ENCODE measurements around the gene HTRA1.

Gene HTRA1

DNA sequence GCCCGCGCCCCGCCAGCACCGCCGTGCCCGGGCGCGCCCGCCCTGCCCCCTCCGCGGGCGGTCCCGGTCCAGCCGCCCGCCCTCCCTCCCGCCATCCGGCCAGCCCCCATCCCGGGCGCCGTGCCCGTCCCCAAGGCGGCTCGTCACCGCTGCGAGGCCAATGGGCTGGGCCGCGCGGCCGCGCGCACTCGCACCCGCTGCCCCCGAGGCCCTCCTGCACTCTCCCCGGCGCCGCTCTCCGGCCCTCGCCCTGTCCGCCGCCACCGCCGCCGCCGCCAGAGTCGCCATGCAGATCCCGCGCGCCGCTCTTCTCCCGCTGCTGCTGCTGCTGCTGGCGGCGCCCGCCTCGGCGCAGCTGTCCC is at the start of gene HTRA1:
Gene HTRA1 (plus strand): TSS at position 187 of the 362 bp plus-strand sequence. CDS start 100 bp downstream, at position 287.
- peak; percentile 70 for DNase-seq (ENCODE audit: low read depth)
- peak within 1 kb of the TSS; percentile 72 for H3K4me3 ChIP-seq (replicated peaks; ENCODE audit: low read depth, low read length)
- no peak for TF ChIP-seq CTCF (IDR thresholded peaks at IDR 0.05; ENCODE audit: low read length, missing control alignments)

DNA sequence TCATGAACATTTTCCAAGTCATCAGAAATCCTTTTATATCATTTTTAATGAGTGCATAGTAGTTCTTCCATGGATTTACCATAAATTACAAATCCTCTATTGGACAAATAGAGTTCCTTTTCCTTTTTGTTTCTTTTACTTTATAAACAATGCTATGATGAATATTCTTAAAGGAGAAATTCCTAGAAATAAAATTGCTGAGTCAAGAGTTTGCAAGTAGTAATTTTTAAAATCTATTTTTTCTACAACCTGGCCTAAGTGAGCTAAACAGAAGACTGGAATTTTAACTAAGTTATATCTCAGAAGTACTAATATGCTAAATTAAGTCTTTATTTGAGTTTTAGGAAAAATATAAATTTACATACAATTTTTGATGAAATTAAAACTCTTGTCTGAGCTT is 48.0 kb upstream of the HTRA1 start:
- no peak overlapping the region for H3K4me3 ChIP-seq (replicated peaks; ENCODE audit: low read depth, low read length)
- TF ChIP-seq CTCF (IDR thresholded peaks at IDR 0.05; ENCODE audit: low read length, missing control alignments), result no peak
- no peak for DNase-seq (ENCODE audit: low read depth)

GRCh38 chr10:122417667-122418066 is 43.7 kb upstream of the HTRA1 start:
- no peak overlapping the region for H3K4me3 ChIP-seq (replicated peaks; ENCODE audit: low read depth, low read length)
- peak; percentile 64 for DNase-seq (ENCODE audit: low read depth)
- TF ChIP-seq CTCF (IDR thresholded peaks at IDR 0.05; ENCODE audit: low read length, missing control alignments), result no peak

DNA sequence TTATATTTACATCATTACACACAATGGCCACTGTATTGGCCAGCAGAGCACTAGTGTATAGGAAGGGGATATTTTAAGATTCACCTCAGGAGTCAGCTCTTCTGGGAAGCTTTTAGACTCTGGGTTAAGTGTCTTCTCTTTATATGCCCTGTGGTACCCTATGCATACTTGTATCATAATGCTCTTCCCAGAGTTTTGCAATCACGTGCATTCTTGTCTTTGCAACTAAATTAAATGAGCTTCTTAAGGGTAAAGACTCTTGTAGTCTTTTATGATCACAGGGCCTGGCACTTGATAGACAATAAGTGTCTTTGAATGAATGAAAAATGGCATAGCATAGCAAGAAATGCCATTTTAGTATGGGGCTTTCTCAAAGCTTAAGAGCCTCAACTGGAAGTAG is 42.3 kb upstream of the HTRA1 start:
- H3K4me3 ChIP-seq (replicated peaks; ENCODE audit: low read depth, low read length), result no peak overlapping the region
- no peak for DNase-seq (ENCODE audit: low read depth)
- no peak for TF ChIP-seq CTCF (IDR thresholded peaks at IDR 0.05; ENCODE audit: low read length, missing control alignments)

GRCh38 chr10:122419876-122420623 is 41.3 kb upstream of the HTRA1 start:
- DNase-seq (ENCODE audit: low read depth), result peak; percentile 82

DNA sequence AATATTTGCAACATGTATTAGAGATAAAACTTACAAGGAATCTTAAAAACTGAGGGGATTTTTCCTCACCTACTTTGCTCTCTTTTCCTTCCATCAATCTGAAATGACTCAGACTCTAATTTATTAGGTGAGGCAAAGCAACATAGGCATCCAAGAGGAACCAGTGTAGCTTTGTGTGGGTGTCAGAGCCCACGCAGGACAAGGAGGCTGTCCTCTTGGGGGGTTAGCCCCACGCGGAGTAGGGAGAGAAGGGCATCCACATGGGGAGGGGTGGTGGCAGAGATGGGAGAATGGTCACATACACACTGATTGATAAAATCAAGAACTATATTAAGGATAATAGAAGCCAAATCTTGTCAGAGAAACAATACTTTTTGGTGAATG is 40.7 kb upstream of the HTRA1 start:
- H3K4me3 ChIP-seq (replicated peaks; ENCODE audit: low read depth, low read length), result no peak overlapping the region
- no peak for DNase-seq (ENCODE audit: low read depth)
- TF ChIP-seq CTCF (IDR thresholded peaks at IDR 0.05; ENCODE audit: low read length, missing control alignments), result no peak

More at GRCh38 chr10:122419876-122420623, 41.3 kb upstream of the HTRA1 start:
- no peak overlapping the region for H3K4me3 ChIP-seq (replicated peaks; ENCODE audit: low read depth, low read length)
- TF ChIP-seq CTCF (IDR thresholded peaks at IDR 0.05; ENCODE audit: low read length, missing control alignments), result no peak

DNA sequence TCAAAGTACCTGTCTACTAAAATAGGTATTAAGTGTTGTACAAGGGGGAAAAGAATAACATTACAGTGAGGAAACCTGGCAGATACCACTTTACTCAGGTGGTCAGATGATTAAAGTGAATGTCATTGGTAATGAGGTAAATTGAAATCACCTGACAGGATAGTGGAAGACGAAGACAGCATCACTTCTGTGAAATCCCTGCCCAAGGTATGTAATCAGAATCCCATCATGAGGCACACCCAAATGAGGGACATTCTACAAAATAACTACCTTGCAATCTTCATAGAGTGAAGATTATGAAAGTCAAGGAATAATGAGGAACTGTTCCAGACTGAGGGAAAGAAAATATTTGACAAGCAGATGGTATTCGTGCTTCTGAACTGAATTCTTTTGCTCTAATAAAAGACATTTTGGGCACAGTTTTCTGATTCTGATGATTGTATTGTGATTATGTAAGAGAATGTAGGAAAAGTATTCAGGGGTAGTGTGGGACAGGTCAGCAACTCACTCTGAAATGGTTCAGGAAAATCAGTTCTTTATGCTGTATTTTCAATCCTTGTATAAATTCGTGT is 40.2 kb upstream of the HTRA1 start:
- DNase-seq (ENCODE audit: low read depth), result no peak
- TF ChIP-seq CTCF (IDR thresholded peaks at IDR 0.05; ENCODE audit: low read length, missing control alignments), result no peak

More for the DNA sequence above, 40.2 kb upstream of the HTRA1 start:
- H3K4me3 ChIP-seq (replicated peaks; ENCODE audit: low read depth, low read length), result no peak overlapping the region
